D721Med (cell line): ENCODE data around the gene RTN4R.
"Not testable (repeated sequence)": the region's sequence is repeated elsewhere in the genome, so short reads cannot be mapped to it uniquely, and the experiment has no call there.

Experiments
- DNase-seq: peaks from one replicate; pipeline ENCODE4 v3.0.0; 2011; ENCODE audit warnings: low spot score; ENCODE audit not compliant: insufficient read length
- FAIRE-seq: peaks from 2 replicates; lab custom pipeline; 2011; peaks lifted over from hg19 to GRCh38; lab: Jason Lieb, UNC
- TF ChIP-seq, protein P1 (sequence below): IDR thresholded peaks from 2 replicates; pipeline ENCODE4 v1.5.1; 2012; ENCODE audit warnings: mild to moderate bottlenecking, control low read depth; ENCODE audit not compliant: insufficient read depth; ENCODE audit errors: missing control alignments

Gene RTN4R

DNA sequence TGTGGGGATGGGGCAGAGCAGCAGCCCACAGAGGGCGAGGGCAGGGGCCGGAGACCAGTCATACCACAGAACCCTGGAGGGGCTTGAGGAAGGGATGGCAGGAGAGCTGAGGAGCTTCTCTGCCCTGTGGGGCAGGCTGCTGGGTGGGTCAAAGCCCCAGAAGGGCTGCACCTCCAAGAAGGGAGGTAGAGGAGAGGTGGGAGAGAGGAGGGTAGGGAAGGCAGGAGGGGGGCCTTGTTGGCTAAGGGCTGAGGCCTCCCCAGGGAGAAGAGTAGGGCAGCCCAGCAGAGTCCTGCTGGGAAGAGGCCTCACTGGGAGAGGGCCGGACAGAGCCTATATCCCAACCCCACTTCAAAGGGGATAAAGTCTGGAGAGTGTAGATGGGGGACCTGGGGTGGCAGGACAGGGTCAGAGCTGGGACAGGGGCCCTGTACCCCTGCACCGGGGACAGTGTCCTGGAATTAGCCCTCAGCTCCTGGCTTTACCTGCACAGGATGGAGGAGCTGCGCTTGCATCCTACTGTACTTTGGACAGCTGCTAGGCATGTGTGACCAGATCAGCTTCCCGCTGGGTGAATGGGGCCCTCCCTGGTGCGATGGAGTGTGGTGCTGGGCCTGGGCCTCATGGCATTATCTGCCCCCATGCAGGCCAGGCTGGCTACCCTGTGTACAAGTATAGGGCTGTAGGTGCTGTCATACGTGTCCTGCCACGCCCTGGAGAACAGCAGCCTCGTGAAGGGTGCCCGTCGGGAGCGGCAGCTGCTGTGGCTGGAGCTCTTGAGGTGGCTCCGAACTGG lies 44.5 kb upstream of the RTN4R start:
- DNase-seq, result no peak
- TF ChIP-seq, protein P1, sequence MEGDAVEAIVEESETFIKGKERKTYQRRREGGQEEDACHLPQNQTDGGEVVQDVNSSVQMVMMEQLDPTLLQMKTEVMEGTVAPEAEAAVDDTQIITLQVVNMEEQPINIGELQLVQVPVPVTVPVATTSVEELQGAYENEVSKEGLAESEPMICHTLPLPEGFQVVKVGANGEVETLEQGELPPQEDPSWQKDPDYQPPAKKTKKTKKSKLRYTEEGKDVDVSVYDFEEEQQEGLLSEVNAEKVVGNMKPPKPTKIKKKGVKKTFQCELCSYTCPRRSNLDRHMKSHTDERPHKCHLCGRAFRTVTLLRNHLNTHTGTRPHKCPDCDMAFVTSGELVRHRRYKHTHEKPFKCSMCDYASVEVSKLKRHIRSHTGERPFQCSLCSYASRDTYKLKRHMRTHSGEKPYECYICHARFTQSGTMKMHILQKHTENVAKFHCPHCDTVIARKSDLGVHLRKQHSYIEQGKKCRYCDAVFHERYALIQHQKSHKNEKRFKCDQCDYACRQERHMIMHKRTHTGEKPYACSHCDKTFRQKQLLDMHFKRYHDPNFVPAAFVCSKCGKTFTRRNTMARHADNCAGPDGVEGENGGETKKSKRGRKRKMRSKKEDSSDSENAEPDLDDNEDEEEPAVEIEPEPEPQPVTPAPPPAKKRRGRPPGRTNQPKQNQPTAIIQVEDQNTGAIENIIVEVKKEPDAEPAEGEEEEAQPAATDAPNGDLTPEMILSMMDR, result no peak

DNA sequence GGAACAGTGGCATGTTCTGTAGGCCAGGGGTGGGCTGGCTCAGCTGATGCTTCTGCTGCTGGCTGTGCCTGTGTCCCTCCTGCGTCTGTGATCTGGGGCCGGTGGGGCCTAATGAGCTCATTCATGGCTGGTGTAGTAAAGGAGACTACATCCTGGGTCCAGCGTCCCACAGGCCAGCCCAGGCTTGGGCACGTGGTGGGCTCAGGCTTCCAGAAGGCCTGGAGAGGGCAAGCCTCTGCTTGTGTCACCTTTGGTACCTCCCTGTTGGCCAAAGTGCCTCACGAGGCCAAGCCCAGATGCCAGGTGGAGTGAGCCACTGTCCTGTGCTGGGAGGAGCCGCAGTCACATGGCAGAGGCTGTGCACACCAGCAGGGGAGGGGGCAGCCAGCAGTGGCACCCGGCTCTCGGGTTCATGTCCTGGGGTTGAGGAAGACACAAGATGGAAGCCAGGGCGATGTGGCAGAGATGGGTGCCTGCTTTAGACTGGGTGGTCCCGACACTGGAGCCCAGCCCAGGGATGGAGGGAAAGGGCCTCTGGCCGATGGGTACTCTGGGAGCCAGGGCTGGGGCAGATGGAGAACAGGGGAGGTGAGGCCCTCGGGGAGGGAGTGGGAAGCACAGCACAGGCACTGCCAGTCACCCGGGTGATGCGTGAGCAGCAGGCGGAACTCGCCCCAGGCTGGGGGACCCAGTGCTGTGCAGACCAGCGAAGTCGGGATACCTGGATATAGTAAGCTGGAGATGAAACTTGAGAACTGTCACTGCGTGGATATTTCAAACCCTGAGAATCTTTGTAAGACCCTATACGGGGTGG lies 43.3 kb upstream of the RTN4R start:
- not testable (repeated sequence) for FAIRE-seq, DNase-seq

More for the DNA sequence above, 44.5 kb upstream of the RTN4R start:
- no peak for FAIRE-seq

DNA sequence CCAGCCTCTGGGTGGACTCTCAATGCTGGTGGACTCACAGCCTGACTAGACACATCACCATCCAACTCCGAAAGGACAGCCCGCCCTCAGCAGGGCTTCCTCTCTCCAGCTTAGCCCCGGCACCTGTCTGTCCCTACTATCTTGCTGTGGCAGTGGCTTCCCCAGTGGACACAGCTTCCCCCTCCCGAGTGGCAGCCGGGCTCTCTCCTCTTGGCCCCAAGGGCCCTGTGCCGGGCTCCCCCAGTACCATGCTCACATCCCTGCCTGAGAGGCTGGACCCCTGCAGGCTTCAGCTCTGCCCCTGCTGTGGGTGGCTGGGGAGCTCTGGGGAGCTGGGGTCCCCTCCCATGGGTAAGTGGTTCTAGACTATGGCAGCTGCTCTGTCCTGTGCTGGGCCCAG lies 42.7 kb upstream of the RTN4R start:
- FAIRE-seq, DNase-seq: not testable (repeated sequence)

DNA sequence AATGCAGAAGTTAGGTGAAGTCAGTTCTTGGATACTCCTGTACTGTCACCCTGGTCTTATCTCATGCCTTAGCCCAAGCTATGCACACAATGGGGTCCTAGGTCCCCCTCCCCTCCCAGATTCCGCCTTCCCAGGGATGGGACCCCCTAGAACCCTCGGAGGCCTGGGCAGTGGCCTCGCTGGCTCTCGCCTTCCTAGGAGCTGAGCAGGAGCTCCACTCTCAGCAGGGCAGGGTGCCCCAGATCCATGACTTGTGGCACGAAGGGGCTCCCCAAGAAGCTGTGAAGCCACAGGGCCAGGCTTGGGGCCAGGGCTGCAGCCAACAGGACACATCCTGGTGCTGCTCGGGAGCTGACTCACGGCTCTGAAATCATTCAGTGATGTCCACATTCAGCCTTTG lies 42.1 kb upstream of the RTN4R start:
- DNase-seq, FAIRE-seq: not testable (repeated sequence)

DNA sequence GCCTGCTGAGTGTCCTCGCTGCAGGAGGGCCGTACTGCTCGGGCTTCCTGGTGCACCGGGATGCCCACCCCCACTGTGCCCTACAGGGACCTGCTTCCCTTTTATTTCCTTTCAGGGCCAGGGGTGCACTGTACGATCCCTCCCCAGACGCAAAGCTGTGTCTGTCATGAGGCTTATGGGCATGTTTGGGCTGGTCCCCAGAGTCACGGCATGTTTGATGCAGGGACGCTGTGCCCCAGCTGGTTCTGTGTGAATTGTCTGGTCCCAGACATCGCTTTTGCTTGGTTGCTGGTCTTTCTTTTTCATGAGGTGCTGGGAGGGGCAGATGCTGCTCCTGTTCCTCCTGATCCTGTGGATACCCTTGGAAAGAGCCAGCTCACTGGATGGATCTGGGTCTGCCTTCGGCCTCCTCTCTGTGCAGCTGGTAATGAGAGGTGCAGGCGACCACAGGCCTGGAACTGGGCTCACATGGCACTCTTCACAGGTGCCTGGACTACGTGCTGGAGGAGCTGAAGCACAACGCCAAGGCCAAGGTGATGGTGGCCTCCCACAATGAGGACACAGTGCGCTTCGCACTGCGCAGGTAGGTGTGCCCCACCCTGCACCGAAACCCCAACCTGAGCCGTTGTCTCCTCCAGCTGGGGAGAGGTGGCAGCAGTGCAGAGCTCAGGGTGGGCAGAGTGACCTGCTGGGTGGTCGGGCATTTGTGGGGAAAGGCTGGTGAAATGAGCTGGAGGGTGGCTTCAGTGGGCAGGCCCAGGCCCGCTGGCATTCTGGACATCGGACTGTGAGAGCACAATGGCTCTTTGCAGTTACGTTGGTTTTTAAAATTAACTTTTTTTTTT lies 40.9 kb upstream of the RTN4R start:
- FAIRE-seq, DNase-seq: not testable (repeated sequence)

DNA sequence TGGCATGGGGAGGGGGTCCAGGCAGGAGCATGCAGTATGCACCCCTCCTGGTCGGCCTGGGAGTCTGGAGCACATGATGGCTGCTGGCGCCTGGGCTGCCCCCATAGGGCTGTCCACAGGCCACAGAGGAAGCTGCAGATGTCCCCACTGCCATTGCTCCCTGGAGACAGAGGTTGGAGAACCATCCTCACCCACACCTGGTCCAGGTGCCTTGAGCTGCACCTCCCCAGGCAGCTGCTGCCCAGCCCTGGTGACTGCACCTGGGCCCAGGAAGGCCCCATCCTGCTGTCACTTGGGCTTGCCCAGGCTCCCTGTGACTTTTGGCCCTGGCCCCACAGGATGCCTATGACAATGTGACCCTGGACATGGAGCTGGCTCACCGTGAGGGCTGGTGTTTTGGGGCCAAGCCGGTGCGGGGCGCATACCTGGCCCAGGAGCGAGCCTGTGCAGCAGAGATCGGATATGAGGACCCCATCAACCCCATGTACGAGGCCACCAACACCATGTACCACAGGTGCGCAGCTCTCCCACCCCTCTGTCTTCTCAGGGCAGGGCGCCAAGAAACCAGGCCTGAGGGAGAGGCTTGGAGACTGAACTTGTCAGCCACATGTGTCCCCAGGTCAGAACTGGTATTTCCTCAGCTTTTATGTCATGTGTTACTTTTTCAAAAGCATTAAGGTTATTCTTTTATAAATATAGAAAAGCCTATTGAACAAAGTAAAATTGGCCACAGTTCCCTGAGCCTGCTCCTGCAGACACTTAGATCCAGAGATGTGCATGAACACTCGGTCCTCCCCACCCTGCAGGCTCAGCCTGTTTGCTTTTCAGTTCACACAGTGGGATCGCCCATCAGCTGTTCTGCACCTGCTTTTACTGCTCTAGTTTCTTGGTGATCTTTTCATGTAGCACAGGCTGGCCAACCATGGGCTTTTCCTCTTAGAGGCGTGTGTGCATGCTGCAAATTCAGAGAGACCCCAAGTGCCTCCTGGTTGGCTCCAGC lies 39.6 kb upstream of the RTN4R start:
- not testable (repeated sequence) for DNase-seq, FAIRE-seq

DNA sequence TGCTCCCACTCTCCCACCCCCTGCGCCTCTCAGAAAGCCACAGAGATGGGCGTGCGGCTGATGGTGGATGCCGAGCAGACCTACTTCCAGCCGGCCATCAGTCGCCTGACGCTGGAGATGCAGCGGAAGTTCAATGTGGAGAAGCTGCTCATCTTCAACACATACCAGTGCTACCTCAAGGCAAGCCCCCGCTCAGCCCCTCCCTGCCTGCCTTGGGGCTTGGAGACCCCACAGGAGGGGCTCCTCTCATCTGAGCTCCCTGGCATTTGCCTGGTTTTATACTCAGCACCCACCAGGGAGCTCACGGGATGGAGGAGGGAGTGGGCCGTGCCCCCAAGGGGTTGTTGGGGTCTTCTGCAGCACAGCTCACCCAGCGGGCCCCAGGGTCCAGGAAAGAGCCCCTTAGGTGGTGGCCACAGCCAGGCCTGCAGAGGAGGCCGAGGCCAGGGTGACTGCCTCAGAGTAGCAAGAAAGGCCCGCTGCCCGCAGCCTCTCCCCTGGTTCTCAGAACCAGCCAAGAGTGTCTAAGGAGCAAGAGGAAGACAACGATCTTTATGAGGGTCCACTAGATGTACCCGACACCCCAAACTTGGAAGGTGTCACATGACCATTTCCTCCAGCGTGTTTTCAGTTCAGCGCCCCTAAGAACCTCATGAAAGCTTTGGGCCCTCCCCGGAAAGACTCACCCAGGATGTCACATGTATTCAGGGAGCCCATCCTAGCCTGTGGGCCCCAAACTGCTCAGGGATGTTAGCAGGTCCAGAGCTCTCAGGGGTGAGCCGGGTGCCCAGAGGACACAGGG lies 38.7 kb upstream of the RTN4R start:
- FAIRE-seq, DNase-seq: not testable (repeated sequence)

DNA sequence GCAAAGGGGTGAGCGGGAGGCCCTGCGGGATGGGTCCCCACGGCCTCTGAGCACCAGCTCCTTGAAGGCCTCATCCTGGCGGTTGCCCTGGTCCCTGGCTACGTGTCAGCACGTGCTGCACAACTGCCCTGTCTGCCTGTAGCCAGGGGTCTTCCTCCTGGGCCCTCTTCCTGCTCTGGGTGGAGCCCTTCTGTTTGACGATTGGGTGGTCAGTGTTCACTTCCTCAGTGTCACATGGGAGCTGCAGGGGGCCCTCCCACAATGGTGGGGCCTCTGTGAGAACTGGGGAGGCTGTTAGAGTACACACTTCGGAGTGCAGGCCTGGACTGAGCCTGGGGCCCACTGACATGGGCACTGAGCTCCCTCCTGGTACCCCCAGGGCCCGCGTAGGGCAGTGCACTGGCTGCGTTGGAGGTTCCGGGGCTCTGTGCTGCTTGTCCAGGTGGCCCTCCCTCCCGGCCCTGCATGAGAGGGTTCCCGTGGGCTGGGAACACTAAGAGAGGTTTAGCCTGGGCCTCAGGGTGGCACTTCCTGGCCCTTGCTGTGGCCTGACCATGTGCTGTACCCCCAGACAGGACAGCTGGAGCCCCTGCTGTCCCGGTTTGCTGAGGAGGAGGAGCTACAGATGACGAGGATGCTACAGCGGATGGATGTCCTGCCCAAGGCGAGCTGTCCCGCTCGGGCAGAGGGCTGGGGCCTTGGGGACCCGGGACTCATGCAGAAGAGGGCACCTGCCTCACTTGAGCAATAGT lies 38.0 kb upstream of the RTN4R start:
- DNase-seq (no peak), FAIRE-seq (no peak)
- TF ChIP-seq, protein P1, result no peak

DNA sequence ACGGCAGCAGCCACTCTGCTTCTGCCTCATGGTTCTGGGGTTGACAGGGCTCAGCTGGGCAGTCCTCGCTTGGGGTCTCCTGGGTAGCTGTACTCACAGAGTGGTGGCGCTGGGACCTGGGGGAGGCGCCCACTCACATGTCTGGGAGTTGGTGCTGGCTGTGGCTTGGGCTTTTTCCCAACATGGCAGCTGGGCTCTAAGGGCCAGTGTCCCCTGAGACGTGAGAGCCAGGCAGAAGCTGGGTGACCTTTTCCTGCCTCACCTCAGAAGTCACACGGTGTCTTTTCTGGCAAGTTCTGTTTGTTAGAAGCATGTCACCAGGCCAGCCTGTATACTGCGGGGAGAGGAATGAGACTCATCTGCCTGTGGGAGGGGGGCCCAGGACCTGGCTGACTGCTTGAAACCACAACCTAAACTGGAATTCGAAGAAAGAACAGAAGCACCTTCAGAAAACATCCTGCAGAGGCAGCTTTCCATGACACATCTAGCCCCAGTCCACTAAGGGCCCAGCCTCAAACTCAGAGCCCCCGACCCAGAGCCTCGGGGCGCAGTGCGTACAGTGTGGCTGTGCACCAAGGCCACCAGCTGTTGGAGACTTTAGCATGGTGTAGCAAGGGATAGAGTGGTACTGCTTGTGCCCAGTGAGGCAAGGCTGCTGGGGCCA lies 37.2 kb upstream of the RTN4R start:
- not testable (repeated sequence) for DNase-seq, FAIRE-seq
